Cardiac fibroblast (primary cell): ENCODE results near the gene RASA3.
A peak's percentile ranks its signal among the peaks of the same experiment; 100 is the strongest.

ENCODE experiments used
- DNase-seq, 2 donors: peaks; one replicate each; pipeline versions ENCODE4 v3.0.0 to v3.0.0-alpha.2; 2010; ENCODE audit warnings: low read depth in 2 of 2
- H3K4me3 ChIP-seq, 2 donors: replicated peaks in 1 of 2; 1 replicate in 1 of 2; 2 replicates in 1 of 2; pipeline ENCODE4 v1.5.1; 2011; ENCODE audit warnings: low read depth in 2 of 2, low read length in 2 of 2, mild to moderate bottlenecking in 2 of 2, moderate library complexity in 1 of 2
- TF ChIP-seq, protein P1 (sequence below): IDR thresholded peaks from one replicate; pipeline ENCODE4 v1.5.1; 2011; ENCODE audit warnings: low read depth, mild to moderate bottlenecking, low read length, inconsistent platforms

Gene RASA3

GRCh38 chr13:114035186-114035582, 97.2 kb downstream of the RASA3 start:
- DNase-seq = no peak
- H3K4me3 ChIP-seq = no peak overlapping the region
- TF ChIP-seq, protein P1, sequence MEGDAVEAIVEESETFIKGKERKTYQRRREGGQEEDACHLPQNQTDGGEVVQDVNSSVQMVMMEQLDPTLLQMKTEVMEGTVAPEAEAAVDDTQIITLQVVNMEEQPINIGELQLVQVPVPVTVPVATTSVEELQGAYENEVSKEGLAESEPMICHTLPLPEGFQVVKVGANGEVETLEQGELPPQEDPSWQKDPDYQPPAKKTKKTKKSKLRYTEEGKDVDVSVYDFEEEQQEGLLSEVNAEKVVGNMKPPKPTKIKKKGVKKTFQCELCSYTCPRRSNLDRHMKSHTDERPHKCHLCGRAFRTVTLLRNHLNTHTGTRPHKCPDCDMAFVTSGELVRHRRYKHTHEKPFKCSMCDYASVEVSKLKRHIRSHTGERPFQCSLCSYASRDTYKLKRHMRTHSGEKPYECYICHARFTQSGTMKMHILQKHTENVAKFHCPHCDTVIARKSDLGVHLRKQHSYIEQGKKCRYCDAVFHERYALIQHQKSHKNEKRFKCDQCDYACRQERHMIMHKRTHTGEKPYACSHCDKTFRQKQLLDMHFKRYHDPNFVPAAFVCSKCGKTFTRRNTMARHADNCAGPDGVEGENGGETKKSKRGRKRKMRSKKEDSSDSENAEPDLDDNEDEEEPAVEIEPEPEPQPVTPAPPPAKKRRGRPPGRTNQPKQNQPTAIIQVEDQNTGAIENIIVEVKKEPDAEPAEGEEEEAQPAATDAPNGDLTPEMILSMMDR = no peak

DNA sequence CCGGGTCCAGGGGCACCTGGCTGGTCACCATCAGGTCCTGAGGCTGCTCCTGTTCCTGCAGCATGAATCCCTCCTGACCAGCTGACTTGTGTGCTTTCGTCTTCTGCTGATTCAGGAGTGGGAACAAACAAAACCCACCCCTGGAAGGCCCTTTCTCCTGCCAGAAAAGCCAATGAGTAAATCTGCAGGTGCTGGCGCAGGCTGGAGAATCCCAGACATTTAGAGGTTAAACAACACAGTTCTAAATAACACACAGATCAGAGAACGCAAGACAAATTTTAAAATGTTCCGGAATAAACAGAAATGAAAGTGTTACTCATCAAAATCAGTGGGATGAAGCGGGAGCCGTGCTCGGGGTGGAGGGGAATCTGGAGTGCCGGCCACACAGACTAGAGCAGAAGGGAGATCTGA, 97.9 kb downstream of the RASA3 start:
- DNase-seq = peak in 1 of 2 donors; percentile 35
- no peak overlapping the region for H3K4me3 ChIP-seq
- TF ChIP-seq, protein P1 = no peak

DNA sequence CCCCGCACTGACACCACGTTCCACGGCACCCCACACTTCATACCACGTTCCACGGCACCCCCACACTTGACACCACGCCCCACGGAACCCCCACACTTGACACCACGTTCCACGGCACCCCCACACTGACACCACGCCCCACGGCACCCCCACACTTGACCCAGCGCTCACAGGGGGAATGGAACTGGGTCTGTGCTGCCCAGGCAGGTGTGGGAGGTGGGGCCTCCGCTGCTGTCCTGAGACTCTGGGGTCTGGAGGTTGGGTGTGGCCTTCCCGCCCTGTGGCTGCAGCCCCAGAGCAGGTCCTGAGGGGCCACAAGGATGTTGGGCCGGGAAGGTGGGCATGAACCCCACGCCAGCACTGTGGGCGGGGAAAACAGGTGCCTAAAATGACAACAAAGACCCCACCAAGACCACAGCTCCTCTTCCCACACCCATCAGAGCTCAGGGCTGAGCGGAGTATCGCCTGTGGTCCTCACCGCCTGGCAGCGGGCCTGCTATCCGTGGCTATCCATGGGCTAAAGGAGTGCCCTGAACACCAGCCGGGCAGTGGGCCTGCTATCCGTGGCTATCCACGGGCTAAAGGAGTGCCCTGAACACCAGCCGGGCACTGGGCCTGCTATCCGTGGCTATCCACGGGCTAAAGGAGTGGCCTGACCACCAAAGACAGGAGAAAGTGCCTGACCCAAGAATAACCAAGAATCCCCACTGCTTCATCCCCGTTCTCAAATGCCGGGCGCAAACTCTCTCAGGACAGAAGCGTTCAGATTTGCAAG, 98.7 kb downstream of the RASA3 start:
- no peak for DNase-seq
- H3K4me3 ChIP-seq = no peak overlapping the region

GRCh38 chr13:114032126-114032799, 100.2 kb downstream of the RASA3 start:
- DNase-seq = peak; percentile 81 to 85
- TF ChIP-seq, protein P1 = no peak
- no peak overlapping the region for H3K4me3 ChIP-seq

More for the DNA sequence above, 98.7 kb downstream of the RASA3 start:
- TF ChIP-seq, protein P1 = no peak

DNA sequence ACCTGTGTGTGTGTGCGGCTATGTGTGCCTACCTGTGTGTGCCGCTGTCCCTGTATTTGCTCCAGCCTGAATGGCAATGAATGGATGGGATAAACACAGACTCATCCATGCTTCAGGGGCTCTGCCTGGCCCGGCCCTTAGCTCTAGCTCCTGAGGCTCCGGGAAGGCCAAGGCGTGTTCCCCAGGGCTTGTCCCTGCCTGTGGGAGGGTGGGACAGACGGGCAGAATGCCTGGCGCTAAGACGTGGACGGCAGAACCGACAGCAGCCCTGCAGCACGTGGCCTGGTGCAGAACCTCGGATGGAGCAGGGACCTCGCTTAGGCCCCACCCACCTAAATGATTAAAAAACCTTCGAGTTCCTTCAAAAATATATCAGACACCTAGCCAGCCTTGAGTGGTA, 100.8 kb downstream of the RASA3 start:
- TF ChIP-seq, protein P1 = no peak
- DNase-seq = no peak
- no peak overlapping the region for H3K4me3 ChIP-seq

GRCh38 chr13:114030666-114031610, 101.5 kb downstream of the RASA3 start:
- no peak for DNase-seq
- TF ChIP-seq, protein P1 = no peak
- H3K4me3 ChIP-seq = no peak overlapping the region
